ENCODE results near the gene CLBA1.
A peak's percentile ranks its signal among the peaks of the same experiment; 100 is the strongest.

CLBA1 gene

DNA sequence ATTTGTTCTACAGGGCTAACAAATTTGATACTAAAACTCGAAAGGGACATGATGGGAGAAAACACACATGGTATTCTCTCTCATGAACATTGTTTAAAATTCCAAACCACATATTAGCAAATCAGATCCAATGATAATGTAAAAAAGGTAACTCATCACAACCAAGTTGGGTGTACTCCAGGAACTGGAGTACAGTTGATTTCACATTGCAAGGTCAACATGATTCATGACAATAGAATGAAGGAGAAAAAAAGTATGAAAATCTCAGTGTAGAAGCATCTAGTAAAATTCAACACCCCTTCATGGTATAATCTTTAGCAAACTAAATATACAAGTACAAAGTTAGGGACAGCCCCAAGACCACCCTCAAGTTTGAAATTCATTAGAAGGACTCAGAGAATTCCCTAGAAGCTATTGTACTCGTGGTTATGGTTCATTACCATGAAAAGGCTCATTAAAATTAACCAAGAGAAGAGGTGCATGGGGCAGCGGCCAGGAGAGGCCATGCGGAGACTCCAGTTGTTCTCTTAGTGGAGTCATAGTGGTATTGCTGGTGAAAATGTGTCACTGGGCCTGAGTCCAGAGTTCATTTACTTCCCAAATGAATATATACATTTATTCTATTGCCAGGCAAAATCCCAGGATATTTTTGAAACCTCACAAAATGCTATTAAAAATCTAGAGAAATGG lies 38.3 kb downstream of the CLBA1 start:
- H3K9me3 ChIP-seq (ENCODE audit: control insufficient read depth, low read length): no peaks in the 10 kb centered on the region
- no peak overlapping the region for H3K14ac ChIP-seq (ENCODE audit: low read length in 2 of 2)
- H4K91ac ChIP-seq (ENCODE audit: low read length): peak overlapping the region; percentile 50
- H3K23ac ChIP-seq (ENCODE audit: low read length in 2 of 2): no peak overlapping the region
- H3K27me3 ChIP-seq (ENCODE audit: control insufficient read depth in 1 of 2, insufficient read depth in 1 of 2, low read length in 2 of 2): no peaks in the 10 kb centered on the region
- H3K4me2 ChIP-seq (ENCODE audit: low read length, poor library complexity, severe bottlenecking): peak overlapping the region; percentile 22
- no peak overlapping the region for H3K4me3 ChIP-seq (ENCODE audit: insufficient read depth in 1 of 2, low read depth in 1 of 2, low read length in 2 of 2)
- H3K9ac ChIP-seq (ENCODE audit: low read length): peak overlapping the region; percentile 63
- WGBS: 77% methylated on average over 3 of the region's 4 CpGs
- peak; percentile 62 for DNase-seq
- H3K4me1 ChIP-seq (ENCODE audit: control insufficient read depth, insufficient read depth, low read depth, low read length): peaks cover 20% of the 10 kb centered on the region
- H4K8ac ChIP-seq (ENCODE audit: low read length): no peak overlapping the region
- H2AK5ac ChIP-seq (ENCODE audit: low read length, severe bottlenecking): peak overlapping the region; percentile 94
- peak overlapping the region in 1 of 2 experiments; percentile 94 for H3K4ac ChIP-seq (ENCODE audit: low read depth in 1 of 2, low read length in 2 of 2)
- H3K27ac ChIP-seq (ENCODE audit: low read length, poor library complexity, severe bottlenecking): peak overlapping the region; percentile 100
- H3K36me3 ChIP-seq (ENCODE audit: control insufficient read depth in 1 of 2, insufficient read depth in 2 of 2, low read depth in 1 of 2, low read length in 2 of 2): no peaks in the 10 kb centered on the region
- H2BK15ac ChIP-seq (ENCODE audit: low read depth, poor library complexity, severe bottlenecking): no peak overlapping the region
- no peak overlapping the region for H2AFZ ChIP-seq (ENCODE audit: low read depth, low read length)
- no peak overlapping the region for H2BK12ac ChIP-seq (ENCODE audit: low read length in 2 of 2)
- H2BK120ac ChIP-seq (ENCODE audit: low read depth, low read length): peak overlapping the region; percentile 85
- peak overlapping the region; percentile 48 to 89 for H3K18ac ChIP-seq (ENCODE audit: low read depth in 1 of 2, low read length in 2 of 2)
- H3K79me1 ChIP-seq (replicated peaks; ENCODE audit: low read length, poor library complexity, severe bottlenecking): no peaks in the 10 kb centered on the region
- H2BK5ac ChIP-seq (ENCODE audit: low read depth, low read length, poor library complexity, severe bottlenecking): peak overlapping the region; percentile 94

DNA sequence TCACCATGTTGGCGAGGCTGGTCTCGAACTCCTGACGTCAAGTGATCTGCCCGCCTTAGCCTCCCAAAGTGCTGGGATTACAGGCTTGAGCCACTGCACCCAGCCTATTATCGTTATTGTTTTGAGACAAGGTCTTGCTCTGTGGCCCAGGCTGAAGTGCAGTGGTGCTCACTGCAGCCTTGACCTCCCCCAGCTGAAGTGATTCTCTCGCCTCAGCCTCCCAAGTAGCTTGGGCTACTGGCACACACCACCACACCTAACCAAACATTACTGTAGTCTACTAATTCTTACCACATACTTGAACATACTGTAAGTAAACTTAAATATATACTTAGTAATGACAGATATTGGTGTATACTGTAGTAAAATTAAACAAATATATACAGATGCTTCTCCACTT lies 39.8 kb downstream of the CLBA1 start:
- peak overlapping the region; percentile 88 for H4K91ac ChIP-seq (ENCODE audit: low read length)
- H2AFZ ChIP-seq (ENCODE audit: low read depth, low read length): no peak overlapping the region
- no peak overlapping the region for H3K4me2 ChIP-seq (ENCODE audit: low read length, poor library complexity, severe bottlenecking)
- no peaks in the 10 kb centered on the region for H3K79me1 ChIP-seq (replicated peaks; ENCODE audit: low read length, poor library complexity, severe bottlenecking)
- H3K14ac ChIP-seq (ENCODE audit: low read length in 2 of 2): peak overlapping the region in 1 of 2 experiments; percentile 77
- peak overlapping the region; percentile 94 for H2AK5ac ChIP-seq (ENCODE audit: low read length, severe bottlenecking)
- H2BK15ac ChIP-seq (ENCODE audit: low read depth, poor library complexity, severe bottlenecking): no peak overlapping the region
- H4K8ac ChIP-seq (ENCODE audit: low read length): peak overlapping the region; percentile 5
- H2BK120ac ChIP-seq (ENCODE audit: low read depth, low read length): no peak overlapping the region
- no peaks in the 10 kb centered on the region for H3K27me3 ChIP-seq (ENCODE audit: control insufficient read depth in 1 of 2, insufficient read depth in 1 of 2, low read length in 2 of 2)
- H3K27ac ChIP-seq (ENCODE audit: low read length, poor library complexity, severe bottlenecking): peak overlapping the region; percentile 100
- H2BK5ac ChIP-seq (ENCODE audit: low read depth, low read length, poor library complexity, severe bottlenecking): peak overlapping the region; percentile 75
- peak overlapping the region; percentile 60 to 99 for H2BK12ac ChIP-seq (ENCODE audit: low read length in 2 of 2)
- H3K4me1 ChIP-seq (ENCODE audit: control insufficient read depth, insufficient read depth, low read depth, low read length): peaks cover 16% of the 10 kb centered on the region
- H3K23ac ChIP-seq (ENCODE audit: low read length in 2 of 2): no peak overlapping the region
- WGBS: 94% methylated on average over 6 of the region's 6 CpGs
- no peak overlapping the region for H3K4me3 ChIP-seq (ENCODE audit: insufficient read depth in 1 of 2, low read depth in 1 of 2, low read length in 2 of 2)
- DNase-seq: no peak
- H3K9ac ChIP-seq (ENCODE audit: low read length): peak overlapping the region; percentile 34
- H3K4ac ChIP-seq (ENCODE audit: low read depth in 1 of 2, low read length in 2 of 2): peak overlapping the region; percentile 49 to 92
- H3K18ac ChIP-seq (ENCODE audit: low read depth in 1 of 2, low read length in 2 of 2): peak overlapping the region; percentile 94 to 97
- no peaks in the 10 kb centered on the region for H3K36me3 ChIP-seq (ENCODE audit: control insufficient read depth in 1 of 2, insufficient read depth in 2 of 2, low read depth in 1 of 2, low read length in 2 of 2)
- no peaks in the 10 kb centered on the region for H3K9me3 ChIP-seq (ENCODE audit: control insufficient read depth, low read length)

GRCh38 chr14:105026033-105026785 lies 40.6 kb downstream of the CLBA1 start:
- H3K18ac ChIP-seq (ENCODE audit: low read depth in 1 of 2, low read length in 2 of 2): peak overlapping the region in 1 of 2 experiments; percentile 43
- H3K9ac ChIP-seq (ENCODE audit: low read length): no peak overlapping the region
- H3K4me3 ChIP-seq (ENCODE audit: insufficient read depth in 1 of 2, low read depth in 1 of 2, low read length in 2 of 2): no peak overlapping the region
- WGBS: 80% methylated on average over 13 of the region's 16 CpGs
- no peak overlapping the region for H3K23ac ChIP-seq (ENCODE audit: low read length in 2 of 2)
- no peak overlapping the region for H2BK120ac ChIP-seq (ENCODE audit: low read depth, low read length)
- peaks cover 16% of the 10 kb centered on the region for H3K4me1 ChIP-seq (ENCODE audit: control insufficient read depth, insufficient read depth, low read depth, low read length)
- H2BK12ac ChIP-seq (ENCODE audit: low read length in 2 of 2): no peak overlapping the region
- no peak overlapping the region for H3K14ac ChIP-seq (ENCODE audit: low read length in 2 of 2)
- no peak overlapping the region for H3K4me2 ChIP-seq (ENCODE audit: low read length, poor library complexity, severe bottlenecking)
- peak overlapping the region; percentile 100 for H3K27ac ChIP-seq (ENCODE audit: low read length, poor library complexity, severe bottlenecking)
- H3K4ac ChIP-seq (ENCODE audit: low read depth in 1 of 2, low read length in 2 of 2): peak overlapping the region in 1 of 2 experiments; percentile 19
- H3K36me3 ChIP-seq (ENCODE audit: control insufficient read depth in 1 of 2, insufficient read depth in 2 of 2, low read depth in 1 of 2, low read length in 2 of 2): no peaks in the 10 kb centered on the region
- no peaks in the 10 kb centered on the region for H3K27me3 ChIP-seq (ENCODE audit: control insufficient read depth in 1 of 2, insufficient read depth in 1 of 2, low read length in 2 of 2)
- no peak overlapping the region for H2AFZ ChIP-seq (ENCODE audit: low read depth, low read length)
- H2AK5ac ChIP-seq (ENCODE audit: low read length, severe bottlenecking): peak overlapping the region; percentile 98
- H4K91ac ChIP-seq (ENCODE audit: low read length): no peak overlapping the region
- DNase-seq: peak; percentile 65
- no peak overlapping the region for H4K8ac ChIP-seq (ENCODE audit: low read length)
- H3K9me3 ChIP-seq (ENCODE audit: control insufficient read depth, low read length): no peaks in the 10 kb centered on the region
- H2BK5ac ChIP-seq (ENCODE audit: low read depth, low read length, poor library complexity, severe bottlenecking): peak overlapping the region; percentile 34
- no peaks in the 10 kb centered on the region for H3K79me1 ChIP-seq (replicated peaks; ENCODE audit: low read length, poor library complexity, severe bottlenecking)
- H2BK15ac ChIP-seq (ENCODE audit: low read depth, poor library complexity, severe bottlenecking): peak overlapping the region; percentile 23
